ENCODE results near the gene DNMBP.
A peak's percentile ranks its signal among the peaks of the same experiment; 100 is the strongest.

DNA sequence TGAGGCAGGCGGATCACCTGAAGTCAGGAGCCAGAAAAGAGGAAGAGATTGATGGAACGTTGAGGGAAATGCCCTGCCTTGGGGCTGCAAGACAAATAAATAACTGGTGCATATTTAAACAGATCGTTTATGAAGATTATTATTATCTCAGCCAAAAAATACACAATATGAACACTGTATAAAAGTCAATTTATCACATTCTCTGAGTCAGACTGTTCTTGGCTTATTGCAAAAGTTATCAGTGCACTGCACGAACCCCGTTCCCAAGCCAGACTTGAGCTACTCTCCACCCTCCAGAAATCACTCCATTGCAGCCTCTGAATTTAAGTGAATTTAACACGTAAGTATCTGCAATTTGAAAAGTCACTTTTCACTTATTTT, 1.6 kb downstream of the DNMBP start:
- TF ChIP-seq, protein P1, sequence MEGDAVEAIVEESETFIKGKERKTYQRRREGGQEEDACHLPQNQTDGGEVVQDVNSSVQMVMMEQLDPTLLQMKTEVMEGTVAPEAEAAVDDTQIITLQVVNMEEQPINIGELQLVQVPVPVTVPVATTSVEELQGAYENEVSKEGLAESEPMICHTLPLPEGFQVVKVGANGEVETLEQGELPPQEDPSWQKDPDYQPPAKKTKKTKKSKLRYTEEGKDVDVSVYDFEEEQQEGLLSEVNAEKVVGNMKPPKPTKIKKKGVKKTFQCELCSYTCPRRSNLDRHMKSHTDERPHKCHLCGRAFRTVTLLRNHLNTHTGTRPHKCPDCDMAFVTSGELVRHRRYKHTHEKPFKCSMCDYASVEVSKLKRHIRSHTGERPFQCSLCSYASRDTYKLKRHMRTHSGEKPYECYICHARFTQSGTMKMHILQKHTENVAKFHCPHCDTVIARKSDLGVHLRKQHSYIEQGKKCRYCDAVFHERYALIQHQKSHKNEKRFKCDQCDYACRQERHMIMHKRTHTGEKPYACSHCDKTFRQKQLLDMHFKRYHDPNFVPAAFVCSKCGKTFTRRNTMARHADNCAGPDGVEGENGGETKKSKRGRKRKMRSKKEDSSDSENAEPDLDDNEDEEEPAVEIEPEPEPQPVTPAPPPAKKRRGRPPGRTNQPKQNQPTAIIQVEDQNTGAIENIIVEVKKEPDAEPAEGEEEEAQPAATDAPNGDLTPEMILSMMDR (IDR thresholded peaks at IDR 0.05): no peak
- TF ChIP-seq POLR2A (IDR thresholded peaks at IDR 0.05) (no peak), POLR2AphosphoS5 (IDR thresholded peaks at IDR 0.05) (peak; percentile 11)
